Neural crest cell (in vitro differentiated cells): ENCODE measurements around the gene UNC5CL. TPM values are rescaled to one million over a fixed set of nuclear protein-coding genes. Genes with fewer than 3 reads are reported as not detected.
"Not testable (repeated sequence)": the region's sequence is repeated elsewhere in the genome, so short reads cannot be mapped to it uniquely, and the experiment has no call there.

ENCODE experiments used
- DNase-seq: peaks from one replicate; pipeline ENCODE4 v3.0.0; 2021; ENCODE audit warnings: low read depth, mixed read lengths, low spot score
- H3K27ac Mint-ChIP-seq: one replicate; pipeline ENCODE4 v1.8.0; 2021; ENCODE audit warnings: mild to moderate bottlenecking, mixed read lengths; ENCODE audit not compliant: unreplicated experiment
- H3K27me3 Mint-ChIP-seq: 2 replicates; pipeline ENCODE4 v1.8.0; 2021; ENCODE audit warnings: low read depth, mild to moderate bottlenecking, mixed read lengths
- H3K36me3 Mint-ChIP-seq: 2 replicates; pipeline ENCODE4 v1.8.0; 2021; ENCODE audit warnings: low read depth, mild to moderate bottlenecking, mixed read lengths
- H3K4me1 Mint-ChIP-seq: 2 replicates; pipeline ENCODE4 v1.8.0; 2021; ENCODE audit warnings: mixed read lengths
- H3K4me3 Mint-ChIP-seq: one replicate; pipeline ENCODE4 v1.8.0; 2021; ENCODE audit warnings: mild to moderate bottlenecking, mixed read lengths
- H3K9me3 Mint-ChIP-seq: 2 replicates; pipeline ENCODE4 v1.8.0; 2021; ENCODE audit warnings: mixed read lengths
- CTCF ChIP-seq: fragments of 200-600 bp; sonication (generic); conservative IDR thresholded peaks from 2 replicates; pipeline ENCODE4 v1.5.0; 2021; ENCODE audit warnings: antibody characterized with exemption, mild to moderate bottlenecking
- total RNA-seq: library from RNA; stranded (reverse); gene quantifications from 2 replicates; pipeline ENCODE4 v1.2.1, GENCODE V29; 2021

Gene UNC5CL
- total RNA-seq, 1 donor from 2014 or later, result 1.5 TPM

DNA sequence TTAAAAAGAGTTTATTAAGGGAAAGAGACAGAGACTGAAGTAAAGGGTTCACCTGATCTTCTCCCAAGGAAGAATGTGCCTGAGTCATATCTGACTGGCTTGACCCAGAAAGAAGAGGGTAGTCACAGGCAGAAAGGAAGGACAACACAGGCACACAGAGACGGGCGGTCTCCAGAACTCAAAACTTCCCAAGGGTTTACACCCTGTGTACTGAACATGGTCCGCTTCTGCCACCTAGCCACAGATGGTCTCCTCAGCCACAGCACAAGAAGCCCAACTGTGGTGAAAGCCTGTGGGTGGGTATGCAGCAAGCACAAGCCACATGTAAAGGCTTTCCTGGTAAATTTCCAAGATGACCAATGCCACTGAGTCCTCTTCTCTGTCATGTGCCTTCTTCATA lies 17.2 kb downstream of the UNC5CL start:
- H3K4me3 Mint-ChIP-seq, result no peak overlapping the region
- no peaks in the 10 kb centered on the region for H3K9me3 Mint-ChIP-seq
- no peak for DNase-seq
- no peak overlapping the region for H3K27ac Mint-ChIP-seq
- TF ChIP-seq CTCF, result no peak
- no peaks in the 10 kb centered on the region for H3K36me3 Mint-ChIP-seq
- peaks cover 7% of the 10 kb centered on the region for H3K4me1 Mint-ChIP-seq
- no peaks in the 10 kb centered on the region for H3K27me3 Mint-ChIP-seq

DNA sequence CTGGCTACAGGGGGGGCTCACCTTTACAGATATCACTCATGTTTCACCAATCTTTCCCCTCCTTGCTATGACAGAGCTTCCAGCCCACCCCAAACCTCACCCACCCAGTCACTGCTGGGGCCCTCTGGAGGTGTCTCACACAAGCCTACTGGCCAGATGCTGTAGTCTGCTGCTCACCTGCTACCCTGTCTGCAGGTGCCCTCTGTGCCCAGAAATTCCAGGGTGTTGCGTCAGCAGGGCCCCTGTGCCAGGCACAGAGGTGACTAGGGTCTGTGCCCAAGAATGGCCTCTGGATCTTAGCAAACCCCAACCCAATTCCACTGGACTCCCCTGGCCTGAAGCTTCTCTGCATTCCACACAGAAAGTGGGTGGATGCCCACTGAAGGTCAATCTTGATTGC lies 21.4 kb downstream of the UNC5CL start:
- TF ChIP-seq CTCF, result no peak
- H3K27me3 Mint-ChIP-seq, result no peaks in the 10 kb centered on the region
- no peak overlapping the region for H3K27ac Mint-ChIP-seq
- no peaks in the 10 kb centered on the region for H3K4me1 Mint-ChIP-seq
- H3K36me3 Mint-ChIP-seq, result peaks cover 3% of the 10 kb centered on the region
- no peak for DNase-seq
- no peaks in the 10 kb centered on the region for H3K9me3 Mint-ChIP-seq
- H3K4me3 Mint-ChIP-seq, result no peak overlapping the region

DNA sequence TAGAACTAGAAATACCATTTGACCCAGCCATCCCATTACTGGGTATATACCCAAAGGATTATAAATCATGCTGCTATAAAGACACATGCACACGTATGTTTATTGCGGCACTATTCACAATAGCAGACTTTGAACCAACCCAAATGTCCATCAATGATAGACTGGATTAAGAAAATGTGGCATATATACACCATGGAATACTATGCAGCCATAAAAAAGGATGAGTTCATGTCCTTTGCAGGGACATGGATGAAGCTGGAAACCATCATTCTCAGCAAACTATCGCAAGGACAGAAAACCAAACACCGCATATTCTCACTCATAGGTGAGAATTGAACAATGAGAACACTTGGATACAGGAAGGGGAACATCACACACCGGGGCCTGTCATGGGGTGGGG lies 23.2 kb downstream of the UNC5CL start:
- not testable (repeated sequence) for H3K4me1 Mint-ChIP-seq, H3K36me3 Mint-ChIP-seq, H3K27me3 Mint-ChIP-seq, H3K9me3 Mint-ChIP-seq, H3K4me3 Mint-ChIP-seq, DNase-seq, H3K27ac Mint-ChIP-seq

- no peaks in the 10 kb centered on the region for H3K4me1 Mint-ChIP-seq
- H3K4me3 Mint-ChIP-seq, result no peak overlapping the region
- H3K27ac Mint-ChIP-seq, result peak overlapping the region; percentile 65
- H3K9me3 Mint-ChIP-seq, result no peaks in the 10 kb centered on the region
- no peak for TF ChIP-seq CTCF
- H3K36me3 Mint-ChIP-seq, result peaks cover 3% of the 10 kb centered on the region
- DNase-seq, result no peak
- H3K27me3 Mint-ChIP-seq, result no peaks in the 10 kb centered on the region
Observed at GRCh38 chr6:41014780-41015179, 24.2 kb downstream of the UNC5CL start.

GRCh38 chr6:41013466-41014153 lies 25.4 kb downstream of the UNC5CL start:
- DNase-seq, result no peak
- Mint-ChIP-seq H3K4me1 (no peaks in the 10 kb centered on the region), H3K4me3 (no peak overlapping the region), H3K36me3 (peaks cover 3% of the 10 kb centered on the region), H3K9me3 (no peaks in the 10 kb centered on the region), H3K27me3 (no peaks in the 10 kb centered on the region), H3K27ac (no peak overlapping the region)
- TF ChIP-seq CTCF, result no peak

GRCh38 chr6:41011673-41012072 lies 27.3 kb downstream of the UNC5CL start:
- no peak overlapping the region for H3K4me3 Mint-ChIP-seq
- no peaks in the 10 kb centered on the region for H3K9me3 Mint-ChIP-seq
- TF ChIP-seq CTCF, result no peak
- no peak overlapping the region for H3K27ac Mint-ChIP-seq
- DNase-seq, result no peak
- peaks cover 3% of the 10 kb centered on the region for H3K36me3 Mint-ChIP-seq
- no peaks in the 10 kb centered on the region for H3K4me1 Mint-ChIP-seq
- no peaks in the 10 kb centered on the region for H3K27me3 Mint-ChIP-seq
